Activated CD8-positive, alpha-beta T cell treated with anti-CD3 and anti-CD28 coated beads, Interleukin-2, amount 10 ng/mL, durations not matched to agents 7 days and 5 days (primary cell): ENCODE results near the gene NDUFC2. TPM values are rescaled to one million over a fixed set of nuclear protein-coding genes. Genes with fewer than 3 reads are reported as not detected.
A peak's percentile ranks its signal among the peaks of the same experiment; 100 is the strongest.
"Not testable (repeated sequence)": the region's sequence is repeated elsewhere in the genome, so short reads cannot be mapped to it uniquely, and the experiment has no call there.

Source experiments
- ATAC-seq: fragments of 150-1000 bp; cut with Tn5 transposase; one replicate; pipeline ENCODE4 v1.10.0; 2021; ENCODE audit warnings: moderate library complexity
- CTCF ChIA-PET: fragments of 350-600 bp; sonication (Branson Sonifier 250); formaldehyde crosslinking; loops from one replicate; lab custom pipeline; 2021; ENCODE audit warnings: antibody characterized with exemption; lab: Charles Lee
- POLR2A ChIA-PET: fragments of 350-600 bp; sonication (Branson Sonifier 250); formaldehyde crosslinking; loops from one replicate; lab custom pipeline; 2021; ENCODE audit warnings: antibody characterized with exemption; lab: Charles Lee
- DNase-seq: peaks from one replicate; pipeline ENCODE4 v3.0.0-alpha.2; 2020
- H3K27ac Mint-ChIP-seq: one replicate; pipeline ENCODE4 v1.8.0; 2021; ENCODE audit warnings: mild to moderate bottlenecking, mixed read lengths
- H3K27me3 Mint-ChIP-seq: one replicate; pipeline ENCODE4 v1.8.0; 2021; ENCODE audit warnings: low read depth, mixed read lengths
- H3K36me3 Mint-ChIP-seq: one replicate; pipeline ENCODE4 v1.8.0; 2021; ENCODE audit warnings: low read depth, mixed read lengths
- H3K4me1 Mint-ChIP-seq: one replicate; pipeline ENCODE4 v1.8.0; 2021; ENCODE audit warnings: low read depth, mixed read lengths
- H3K4me3 Mint-ChIP-seq: one replicate; pipeline ENCODE4 v1.8.0; 2021; ENCODE audit warnings: mild to moderate bottlenecking, mixed read lengths
- H3K9me3 Mint-ChIP-seq: one replicate; pipeline ENCODE4 v1.8.0; 2022; ENCODE audit warnings: mixed read lengths; ENCODE audit not compliant: insufficient read depth
- total RNA-seq, 2 experiments: library from RNA; stranded (reverse); gene quantifications; one replicate each; pipeline ENCODE4 v1.2.3, GENCODE V29; 2021

The NDUFC2 gene
- total RNA-seq, 2 experiments from 2014 or later, result 193 TPM

DNA sequence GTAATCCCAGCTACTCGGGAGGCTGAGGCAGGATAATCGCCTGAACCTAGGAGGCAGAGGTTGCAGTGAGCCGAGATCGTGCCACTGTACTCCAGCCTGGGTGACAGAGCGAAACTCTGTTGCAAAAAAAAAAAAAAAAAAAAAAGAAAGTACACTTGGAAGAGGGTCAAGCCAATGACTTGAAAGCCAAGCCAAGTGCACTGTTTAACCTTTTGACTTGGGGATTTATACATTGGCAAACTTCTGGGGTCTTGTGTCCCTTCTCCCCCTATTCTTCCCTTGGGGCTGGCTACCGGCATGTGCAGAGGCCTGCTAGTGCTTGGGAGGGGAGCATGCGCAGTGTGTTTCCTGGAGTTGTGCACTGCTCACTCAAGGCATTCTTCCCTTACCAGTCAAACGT lies 30.3 kb downstream of the NDUFC2 start:
- H3K27ac Mint-ChIP-seq, result no peak overlapping the region
- ATAC-seq, result no peak
- CTCF ChIA-PET, result interaction anchor here (1.0 kb wide), 1 partner anchor 14 kb away, joined by 3 read pairs; the partner anchor contains the start of gene THRSP
- no peak overlapping the region for H3K4me3 Mint-ChIP-seq
- no peak for DNase-seq
- no peaks in the 10 kb centered on the region for H3K27me3 Mint-ChIP-seq
- H3K36me3 Mint-ChIP-seq, result no peaks in the 10 kb centered on the region
- peaks cover 21% of the 10 kb centered on the region for H3K4me1 Mint-ChIP-seq
- POLR2A ChIA-PET, result no interaction called here
- no peaks in the 10 kb centered on the region for H3K9me3 Mint-ChIP-seq

DNA sequence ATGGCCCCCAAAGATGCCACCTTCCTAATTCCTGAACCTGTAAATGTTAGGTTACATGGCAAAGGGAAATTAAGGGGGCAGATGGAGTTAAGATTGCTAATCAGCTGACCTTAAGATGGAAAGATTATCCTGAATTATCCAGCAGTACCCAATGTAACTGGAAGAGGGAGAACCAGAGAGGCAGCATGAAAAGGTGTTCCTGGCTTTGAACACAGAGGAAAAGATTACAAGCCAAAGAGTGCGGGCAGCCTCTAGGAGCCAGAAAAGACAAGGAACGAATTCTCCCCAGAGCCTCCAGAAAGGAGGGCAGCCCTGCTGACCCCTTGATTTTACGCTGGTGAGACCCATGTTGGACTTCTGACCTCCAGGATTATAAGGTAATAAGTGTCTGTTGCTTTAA lies 31.1 kb downstream of the NDUFC2 start:
- no peak overlapping the region for H3K27ac Mint-ChIP-seq
- H3K4me3 Mint-ChIP-seq, result no peak overlapping the region
- no peaks in the 10 kb centered on the region for H3K9me3 Mint-ChIP-seq
- POLR2A ChIA-PET, result no interaction called here
- no peaks in the 10 kb centered on the region for H3K27me3 Mint-ChIP-seq
- peaks cover 21% of the 10 kb centered on the region for H3K4me1 Mint-ChIP-seq
- ATAC-seq, result no peak
- CTCF ChIA-PET, result interaction anchor here (0.9 to 1.1 kb wide), 4 partner anchors 9 to 516 kb away, joined by 3 read pairs; partner anchors contain the start of gene THRSP
- H3K36me3 Mint-ChIP-seq, result no peaks in the 10 kb centered on the region
- no peak for DNase-seq

DNA sequence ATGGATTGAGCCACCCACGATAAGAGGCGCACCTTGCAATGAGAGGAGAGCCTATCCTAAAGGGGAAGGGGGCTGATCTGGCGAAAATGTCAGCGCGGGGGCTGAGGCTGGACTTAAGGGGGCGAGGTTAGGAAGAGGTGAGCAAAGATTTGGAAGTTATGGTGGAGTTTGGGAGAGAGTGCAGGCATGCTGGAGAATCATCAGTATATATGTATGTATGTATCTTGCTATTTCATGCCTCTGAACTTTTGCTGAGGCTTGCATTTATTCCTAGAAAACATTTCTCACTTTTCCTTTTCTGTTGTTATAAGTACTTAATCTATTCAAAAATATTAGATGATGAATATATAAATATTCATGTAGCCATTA lies 33.2 kb downstream of the NDUFC2 start:
- Mint-ChIP-seq H3K36me3 (no peaks in the 10 kb centered on the region), H3K4me1 (peaks cover 21% of the 10 kb centered on the region), H3K27ac (no peak overlapping the region), H3K9me3 (no peaks in the 10 kb centered on the region), H3K4me3 (no peak overlapping the region), H3K27me3 (no peaks in the 10 kb centered on the region)
- ChIA-PET CTCF (interaction anchor here (0.7 to 3.0 kb wide), 18 partner anchors 10 to 518 kb away, joined by 3 to 25 read pairs (median 5); partner anchors contain the start of genes INTS4, KCTD21, NDUFC2 and USP35), POLR2A (interaction anchor here (0.8 to 1.0 kb wide), 2 partner anchors 43 to 52 kb away, joined by 3 read pairs; no protein-coding TSS in a partner anchor)
- ATAC-seq (peak; percentile 11), DNase-seq (no peak)

DNA sequence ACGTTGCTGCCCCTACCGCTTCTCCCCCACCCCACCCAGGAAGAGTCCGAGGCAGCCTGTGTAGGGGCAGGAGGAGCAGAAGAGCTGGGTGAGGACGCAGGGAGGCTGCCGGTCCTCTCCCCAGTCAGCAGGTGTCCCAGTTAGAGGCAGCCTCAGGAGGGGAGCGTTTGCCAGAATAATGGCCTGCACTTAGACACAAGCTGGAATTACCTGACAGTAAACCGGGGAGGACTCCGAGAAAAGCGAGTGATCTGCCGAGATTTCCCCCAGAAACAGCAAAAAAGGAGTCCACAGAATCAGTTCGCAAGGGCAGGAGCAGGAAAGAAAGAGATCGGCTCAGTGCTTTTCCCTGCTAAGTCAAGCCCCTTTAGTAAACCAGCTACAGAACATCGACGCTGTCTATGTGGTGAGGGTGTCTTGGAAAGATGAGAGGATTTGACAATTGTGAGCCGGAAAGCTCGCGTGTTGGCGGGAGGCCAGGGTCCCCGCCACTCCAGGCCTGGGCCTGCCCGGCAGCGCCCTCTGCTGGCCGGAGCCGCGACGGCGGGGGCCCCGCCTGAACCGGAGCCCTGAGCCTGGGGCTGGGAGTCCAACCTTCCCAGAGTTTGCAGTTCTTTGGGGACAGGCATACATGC lies 33.7 kb downstream of the NDUFC2 start:
- no peaks in the 10 kb centered on the region for H3K36me3 Mint-ChIP-seq
- peak; percentile 99 for ATAC-seq
- peaks cover 17% of the 10 kb centered on the region for H3K4me1 Mint-ChIP-seq
- peak overlapping the region; percentile 39 for H3K27ac Mint-ChIP-seq
- no peaks in the 10 kb centered on the region for H3K9me3 Mint-ChIP-seq
- CTCF ChIA-PET, result interaction anchor here (0.6 to 3.0 kb wide), 25 partner anchors 10 to 519 kb away, joined by 3 to 25 read pairs (median 4); partner anchors contain the start of genes INTS4, KCTD21, NDUFC2 and USP35
- H3K27me3 Mint-ChIP-seq, result no peaks in the 10 kb centered on the region
- peak overlapping the region; percentile 49 for H3K4me3 Mint-ChIP-seq
- POLR2A ChIA-PET, result interaction anchor here (0.8 to 1.5 kb wide), 3 partner anchors 42 to 93 kb away, joined by 3 read pairs; no protein-coding TSS in a partner anchor
- peak; percentile 77 for DNase-seq

DNA sequence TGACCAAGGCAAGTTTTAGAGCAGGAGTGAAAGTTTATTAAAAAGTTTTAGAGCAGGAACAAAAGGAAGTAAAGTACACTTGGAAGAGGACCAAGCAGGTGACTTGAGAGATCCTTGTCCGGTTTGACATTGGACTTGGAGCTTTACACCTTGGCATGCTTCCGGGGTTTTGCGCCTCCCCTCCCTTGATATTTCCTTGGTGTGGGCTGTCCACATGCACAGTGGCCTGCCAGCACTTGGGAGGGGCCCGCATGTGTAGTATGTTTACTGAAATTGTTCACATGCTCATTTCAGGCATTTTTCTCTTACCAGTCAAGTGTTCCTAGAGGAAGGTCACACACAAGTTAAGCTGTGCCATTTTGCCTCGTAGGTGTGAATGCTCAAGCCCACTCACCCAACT lies 35.0 kb downstream of the NDUFC2 start:
- POLR2A ChIA-PET, result interaction anchor here (1.5 kb wide), 1 partner anchor 94 kb away, joined by 3 read pairs; no protein-coding TSS in a partner anchor
- H3K27ac Mint-ChIP-seq, result no peak overlapping the region
- DNase-seq, result no peak

DNA sequence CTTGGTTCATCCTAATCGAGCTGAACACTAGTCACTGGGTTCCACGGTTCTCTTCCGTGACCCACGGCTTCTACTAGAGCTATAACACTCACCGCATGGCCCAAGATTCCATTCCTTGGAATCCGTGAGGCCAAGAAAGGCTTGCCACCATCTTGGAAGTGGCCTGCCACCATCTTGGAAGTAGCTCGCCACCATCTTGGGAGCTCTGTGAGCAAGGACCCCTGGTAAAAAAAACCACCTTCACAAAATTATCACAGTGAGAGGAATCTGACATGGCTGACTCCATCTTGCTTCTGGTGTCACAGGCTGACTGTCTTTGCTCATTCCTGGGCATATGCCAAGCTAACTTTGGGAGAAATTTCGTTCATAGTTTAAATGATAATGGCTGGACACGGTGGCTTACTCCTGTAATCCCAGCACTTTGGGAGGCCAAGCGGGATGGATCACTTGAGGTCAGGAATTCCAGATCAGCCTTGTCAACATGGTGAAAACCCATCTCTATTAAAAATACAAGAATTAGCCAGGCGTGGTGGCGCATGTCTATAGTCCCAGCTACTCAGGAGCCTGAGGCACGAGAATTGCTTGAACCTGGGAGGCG lies 37.7 kb downstream of the NDUFC2 start:
- H3K4me1 Mint-ChIP-seq, result peaks cover 27% of the 10 kb centered on the region
- no peaks in the 10 kb centered on the region for H3K36me3 Mint-ChIP-seq
- ATAC-seq, result no peak
- H3K27me3 Mint-ChIP-seq, result no peaks in the 10 kb centered on the region
- H3K4me3 Mint-ChIP-seq, result no peak overlapping the region
- CTCF ChIA-PET, result interaction anchor here (1.4 kb wide), 1 partner anchor 47 kb away, joined by 4 read pairs; no protein-coding TSS in a partner anchor
- no peak overlapping the region for H3K27ac Mint-ChIP-seq
- no peaks in the 10 kb centered on the region for H3K9me3 Mint-ChIP-seq
- POLR2A ChIA-PET, result no interaction called here
- DNase-seq, result no peak

More for the DNA sequence above, 35.0 kb downstream of the NDUFC2 start:
- Mint-ChIP-seq H3K9me3 (no peaks in the 10 kb centered on the region), H3K36me3 (no peaks in the 10 kb centered on the region), H3K27me3 (no peaks in the 10 kb centered on the region), H3K4me3 (no peak overlapping the region), H3K4me1 (peaks cover 21% of the 10 kb centered on the region)
- ATAC-seq, result no peak
- CTCF ChIA-PET, result interaction anchor here (0.9 to 3.0 kb wide), 10 partner anchors 9 to 520 kb away, joined by 3 to 25 read pairs (median 10); partner anchors contain the start of genes INTS4 and NDUFC2

DNA sequence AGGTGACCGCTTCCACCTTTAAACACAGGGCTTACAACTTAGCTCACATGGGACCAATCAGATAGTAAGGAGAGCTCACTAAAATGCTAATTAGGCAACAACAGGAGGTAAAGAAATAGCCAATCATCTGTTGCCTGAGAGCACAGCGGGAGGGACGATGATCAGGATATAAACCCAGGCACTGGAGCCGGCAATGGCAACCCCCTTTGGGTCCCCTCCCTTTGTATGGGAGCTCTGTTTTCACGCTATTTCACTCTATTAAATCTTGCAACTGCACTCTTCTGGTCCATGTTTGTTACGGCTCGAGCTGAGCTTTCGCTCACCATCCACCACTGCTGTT lies 38.3 kb downstream of the NDUFC2 start:
- POLR2A ChIA-PET, result interaction anchor here (1.1 kb wide), 1 partner anchor 18 kb away, joined by 3 read pairs; no protein-coding TSS in a partner anchor
- H3K4me3 Mint-ChIP-seq, ATAC-seq, H3K9me3 Mint-ChIP-seq, H3K36me3 Mint-ChIP-seq, DNase-seq, H3K27ac Mint-ChIP-seq, H3K27me3 Mint-ChIP-seq: not testable (repeated sequence)
- H3K4me1 Mint-ChIP-seq, result peaks cover 25% of the 10 kb centered on the region
- CTCF ChIA-PET, result interaction anchor here (1.4 kb wide), 1 partner anchor 46 kb away, joined by 4 read pairs; no protein-coding TSS in a partner anchor

DNA sequence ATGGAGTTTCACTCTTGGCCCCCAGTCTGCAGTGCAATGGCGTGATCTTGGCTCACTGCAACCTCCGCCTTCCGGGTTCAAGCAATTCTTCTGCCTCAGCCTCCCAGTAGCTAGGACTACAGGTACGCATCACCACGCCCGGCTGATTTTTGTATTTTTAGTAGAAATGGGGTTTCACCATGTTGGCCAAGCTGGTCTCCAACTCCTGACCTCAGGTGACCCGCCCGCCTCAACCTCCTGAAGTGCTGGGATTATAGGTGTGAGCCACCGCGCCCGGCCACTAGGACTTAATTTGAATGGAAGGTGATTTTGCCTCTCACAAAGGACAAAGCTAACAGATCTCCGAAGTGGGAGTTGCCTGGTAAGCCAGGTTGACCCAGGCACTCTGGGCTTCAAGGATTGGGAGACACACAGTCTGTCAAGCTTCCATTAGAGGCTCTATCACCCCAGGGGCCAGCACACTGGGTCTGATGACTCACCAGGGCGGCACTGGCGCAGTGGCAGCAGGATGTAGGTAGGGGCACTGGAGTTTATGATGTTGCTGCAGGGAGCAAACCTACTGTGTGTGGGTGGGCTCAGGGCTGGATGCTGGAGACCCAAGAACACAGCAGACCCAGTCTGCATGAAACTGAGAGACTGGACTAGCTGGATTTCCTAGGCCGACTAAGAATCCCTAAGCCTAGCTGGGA lies 38.8 kb downstream of the NDUFC2 start:
- Mint-ChIP-seq H3K27ac (no peak overlapping the region), H3K4me3 (no peak overlapping the region), H3K9me3 (no peaks in the 10 kb centered on the region), H3K4me1 (peaks cover 19% of the 10 kb centered on the region), H3K36me3 (no peaks in the 10 kb centered on the region), H3K27me3 (no peaks in the 10 kb centered on the region)
- ATAC-seq (no peak), DNase-seq (no peak)
- ChIA-PET POLR2A (interaction anchor here (1.1 kb wide), 1 partner anchor 18 kb away, joined by 3 read pairs; no protein-coding TSS in a partner anchor), CTCF (interaction anchor here (1.4 kb wide), 1 partner anchor 46 kb away, joined by 4 read pairs; no protein-coding TSS in a partner anchor)

DNA sequence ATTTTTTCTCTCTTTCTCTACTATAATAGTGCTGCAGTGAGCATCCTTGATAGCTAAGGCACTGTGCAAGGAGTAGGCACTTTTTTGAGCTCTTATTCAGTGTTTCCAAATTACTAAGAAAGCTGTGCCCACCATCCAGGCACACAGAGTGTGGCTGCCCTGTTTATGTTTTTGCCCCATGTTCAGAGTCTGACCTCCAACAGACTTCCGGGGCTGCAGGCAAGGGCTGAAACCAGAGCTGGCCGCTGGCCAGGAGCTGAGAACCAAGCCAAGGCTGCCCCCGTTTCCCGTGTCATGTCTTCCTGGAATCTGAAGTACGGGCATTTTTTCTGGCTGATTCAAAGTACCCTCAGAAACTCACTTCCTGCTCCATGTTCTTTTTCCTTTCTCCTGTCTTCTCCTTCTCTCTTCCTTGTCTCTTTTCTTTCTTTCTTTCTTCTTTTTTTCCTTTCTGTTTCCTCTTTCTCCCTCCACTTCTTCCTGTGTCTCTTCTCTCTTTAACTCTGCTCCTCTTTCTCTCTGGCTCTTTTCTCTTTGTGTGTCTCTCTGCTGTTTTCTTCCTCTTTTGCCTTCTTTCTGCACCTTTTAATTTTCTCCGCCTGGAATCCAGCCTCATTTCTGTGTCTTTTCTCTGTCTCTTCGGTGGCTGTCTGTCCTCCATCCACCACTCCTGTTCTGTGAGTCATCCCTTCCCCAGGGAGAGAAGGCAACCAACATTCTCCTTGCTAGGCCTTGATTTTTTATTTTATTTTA lies 39.6 kb downstream of the NDUFC2 start:
- DNase-seq (peak; percentile 39), ATAC-seq (peak; percentile 65)
- Mint-ChIP-seq H3K4me1 (peaks cover 16% of the 10 kb centered on the region), H3K36me3 (no peaks in the 10 kb centered on the region), H3K27me3 (no peaks in the 10 kb centered on the region), H3K9me3 (no peaks in the 10 kb centered on the region), H3K4me3 (peak overlapping the region; percentile 26), H3K27ac (peak overlapping the region; percentile 83)
- POLR2A ChIA-PET, result interaction anchor here (0.6 to 1.2 kb wide), 3 partner anchors 19 to 45 kb away, joined by 3 to 5 read pairs (median 3); no protein-coding TSS in a partner anchor
- CTCF ChIA-PET, result interaction anchor here (0.9 to 1.4 kb wide), 2 partner anchors 8 to 524 kb away, joined by 3 to 4 read pairs; no protein-coding TSS in a partner anchor

DNA sequence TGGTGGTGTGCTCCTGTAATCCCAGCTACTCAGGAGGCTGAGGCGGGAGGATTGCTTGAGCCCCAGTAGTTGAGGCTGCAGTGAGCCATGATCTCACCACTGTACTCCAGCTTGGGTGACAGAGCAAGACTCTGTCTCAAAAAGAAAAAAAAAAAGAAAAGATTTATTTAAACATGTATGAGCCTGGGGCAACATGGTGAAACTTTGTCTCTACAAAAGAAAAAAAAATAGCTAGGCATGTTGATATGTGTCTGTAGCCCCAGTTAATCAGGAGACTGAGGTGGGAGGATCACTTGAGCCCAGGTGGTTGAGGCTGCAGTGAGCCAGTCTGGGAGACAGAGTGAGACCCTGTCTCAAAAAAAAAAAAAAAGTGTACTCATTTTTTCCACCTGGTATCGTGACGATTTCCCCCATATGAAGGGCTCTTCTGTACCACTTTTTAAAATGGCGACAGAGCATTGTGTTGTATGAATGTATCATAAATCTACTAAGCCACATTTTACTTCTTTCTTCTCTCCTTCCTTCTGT lies 40.2 kb downstream of the NDUFC2 start:
- CTCF ChIA-PET, result interaction anchor here (0.9 to 1.4 kb wide), 2 partner anchors 9 to 525 kb away, joined by 3 to 4 read pairs; no protein-coding TSS in a partner anchor
- POLR2A ChIA-PET, result interaction anchor here (0.6 to 1.2 kb wide), 2 partner anchors 41 to 44 kb away, joined by 3 to 5 read pairs; no protein-coding TSS in a partner anchor
- Mint-ChIP-seq H3K4me1 (peaks cover 16% of the 10 kb centered on the region), H3K9me3 (no peaks in the 10 kb centered on the region), H3K27ac (peak overlapping the region; percentile 83), H3K36me3 (no peaks in the 10 kb centered on the region), H3K4me3 (no peak overlapping the region), H3K27me3 (no peaks in the 10 kb centered on the region)
- ATAC-seq (peak; percentile 34), DNase-seq (no peak)
